Endothelial cell of umbilical vein (primary cell): ENCODE measurements around the gene PAPOLA. TPM values are rescaled to one million over a fixed set of nuclear protein-coding genes. Genes with fewer than 3 reads are reported as not detected.

Source experiments
- BruUV-seq: library from RNA; stranded (reverse); fragments of 400-500 nt; replicated peaks from 2 replicates; lab custom pipeline; 2021; lab: Mats Ljungman, UMichigan
- CTCF ChIA-PET: fragments of 300-600, 350-600 bp; sonication (Branson Sonifier 250); formaldehyde crosslinking; loops from one replicate; lab custom pipeline; 2021; ENCODE audit warnings: antibody characterized with exemption, inconsistent platforms; lab: Charles Lee
- POLR2A ChIA-PET: fragments of 300-600, 350-600 bp; sonication (Branson Sonifier 250); formaldehyde crosslinking; loops from one replicate; lab custom pipeline; 2021; ENCODE audit warnings: antibody characterized with exemption, inconsistent platforms; lab: Charles Lee
- DNase-seq: peaks from one replicate; pipeline ENCODE4 v3.0.0-alpha.2; 2011; ENCODE audit warnings: low read depth, low spot score
- FAIRE-seq: peaks from 2 replicates; lab custom pipeline; 2011; peaks lifted over from hg19 to GRCh38; lab: Jason Lieb, UNC
- H2AFZ ChIP-seq: 2 replicates; pipeline ENCODE4 v1.6.0; 2012; ENCODE audit warnings: low read depth, low read length, control low read depth, inconsistent platforms
- H3K27ac ChIP-seq: 2 replicates; pipeline ENCODE4 v1.5.1; 2011; ENCODE audit warnings: low read depth, mild to moderate bottlenecking, control low read depth, low read length, moderate library complexity; ENCODE audit not compliant: insufficient read depth
- H3K27me3 ChIP-seq, 2 experiments: 2 replicates each; pipeline versions ENCODE4 v1.6.0 to v1.6.1; 2011; ENCODE audit warnings: low read length in 2 of 2, mixed read lengths in 1 of 2; ENCODE audit not compliant: control insufficient read depth in 2 of 2, insufficient read depth in 2 of 2
- H3K36me3 ChIP-seq, 2 experiments: 2 replicates in 1 of 2; 3 replicates in 1 of 2; pipeline ENCODE4 v1.5.1; 2011; ENCODE audit warnings: low read length in 2 of 2, mild to moderate bottlenecking in 1 of 2, moderate library complexity in 1 of 2; ENCODE audit not compliant: control insufficient read depth in 2 of 2, insufficient read depth in 2 of 2; ENCODE audit errors: extremely low read depth in 1 of 2
- H3K4me1 ChIP-seq: 3 replicates; pipeline ENCODE4 v1.5.1; 2011; ENCODE audit warnings: mild to moderate bottlenecking, low read length; ENCODE audit not compliant: control insufficient read depth, insufficient read depth; ENCODE audit errors: extremely low read depth
- H3K4me2 ChIP-seq: 2 replicates; pipeline ENCODE4 v1.6.1; 2011; ENCODE audit warnings: low read length, control low read depth, mixed read lengths; ENCODE audit not compliant: insufficient read depth
- H3K4me3 ChIP-seq, 3 experiments: fragments of 200-600 bp in 1 of 3; sonication (generic), shearing (Covaris generic) in 1 of 3; replicated peaks in 1 of 3; 2 replicates each; pipeline ENCODE4 v1.5.1; 2011 to 2016; ENCODE audit warnings: control low read depth in 3 of 3, low read length in 3 of 3, mild to moderate bottlenecking in 2 of 3, inconsistent platforms in 1 of 3, low read depth in 1 of 3, moderate library complexity in 1 of 3; ENCODE audit not compliant: insufficient read depth in 1 of 3
- H3K79me2 ChIP-seq: 2 replicates; pipeline ENCODE4 v1.6.0; 2012; ENCODE audit warnings: low read length, inconsistent platforms; ENCODE audit not compliant: control insufficient read depth, insufficient read depth
- H3K9ac ChIP-seq: replicated peaks from 2 replicates; pipeline ENCODE3; 2011; ENCODE audit warnings: low read length, control low read depth; ENCODE audit not compliant: insufficient read depth; ENCODE audit errors: extremely low read depth
- H3K9me1 ChIP-seq: replicated peaks from 3 replicates; pipeline ENCODE4 v1.6.0; 2011; ENCODE audit warnings: mild to moderate bottlenecking, low read length; ENCODE audit not compliant: control insufficient read depth, insufficient read depth; ENCODE audit errors: extremely low read depth
- H3K9me3 ChIP-seq: replicated peaks from 2 replicates; pipeline ENCODE4 v1.5.1; 2012; ENCODE audit warnings: low read length, inconsistent platforms; ENCODE audit not compliant: control insufficient read depth, insufficient read depth
- H4K20me1 ChIP-seq: replicated peaks from 2 replicates; pipeline ENCODE3; 2011; ENCODE audit warnings: mild to moderate bottlenecking, low read length; ENCODE audit not compliant: control insufficient read depth, insufficient read depth; ENCODE audit errors: extremely low read depth
- EZH2 ChIP-seq: IDR thresholded peaks from 2 replicates; pipeline ENCODE4 v1.6.1; 2012; ENCODE audit warnings: borderline replicate concordance, low read depth, mild to moderate bottlenecking, moderate library complexity, low read length, inconsistent platforms; ENCODE audit not compliant: severe bottlenecking
- FOS ChIP-seq: IDR thresholded peaks from 2 replicates; pipeline ENCODE4 v1.6.1; 2011; ENCODE audit warnings: mild to moderate bottlenecking, low read length, moderate library complexity, borderline replicate concordance; ENCODE audit not compliant: insufficient read depth
- GATA2 ChIP-seq: IDR thresholded peaks from 2 replicates; pipeline ENCODE4 v1.7.0; 2011; ENCODE audit warnings: low read depth, mild to moderate bottlenecking, moderate library complexity, mixed read lengths, low read length; ENCODE audit not compliant: insufficient read length, insufficient read depth
- JUN ChIP-seq: IDR thresholded peaks from 2 replicates; pipeline ENCODE4 v1.6.1; 2011; ENCODE audit warnings: borderline replicate concordance, low read depth; ENCODE audit not compliant: insufficient read length, insufficient read depth
- MYC ChIP-seq: IDR thresholded peaks from one replicate; pipeline ENCODE4 v1.6.1; 2011; ENCODE audit warnings: mild to moderate bottlenecking, low read depth, low read length
- POLR2A ChIP-seq: IDR thresholded peaks from 2 replicates; pipeline ENCODE4 v1.6.1; 2012; ENCODE audit warnings: low read depth, mild to moderate bottlenecking, control low read depth, low read length
- POLR2AphosphoS5 ChIP-seq: IDR thresholded peaks from 2 replicates; pipeline ENCODE4 v1.6.1; 2012; ENCODE audit warnings: low read depth, mild to moderate bottlenecking, control low read depth, low read length, moderate library complexity; ENCODE audit not compliant: insufficient read depth
- dilution Hi-C: fragments of 300-500 bp; cut with MboI; formaldehyde crosslinking; loops from one replicate; pipeline ENCODE4 v1.15.0; 2019; ENCODE audit warnings: low sequenced_read_pairs; ENCODE audit not compliant: extremely low pct_ligation_motif_present
- intact Hi-C: fragments of 100-400 bp; cut with micrococcal nuclease; formaldehyde crosslinking; loops from one replicate; pipeline ENCODE4 v1.10.0; 2022
- polyA plus RNA-seq, 4 experiments: library from polyadenylated mRNA; depleted of rRNA in 3 of 4; stranded (reverse) in 3 of 4; unstranded in 1 of 4; fragments of >200 nt; gene quantifications; 2 replicates each; pipeline versions ENCODE4 v1.2.1 to v1.2.3, GENCODE V29; 2011 to 2012; ENCODE audit warnings: missing spikeins in 1 of 4
- total RNA-seq: library from RNA; stranded (reverse); gene quantifications from 2 replicates; pipeline ENCODE4 v1.2.3, GENCODE V29; 2021
- TF ChIP-seq, protein P1 (sequence below), 2 donors: IDR thresholded peaks; 1 replicate in 1 of 2; 2 replicates in 1 of 2; pipeline ENCODE4 v1.5.1; 2011; ENCODE audit warnings: low read length in 2 of 2, mild to moderate bottlenecking in 2 of 2, moderate library complexity in 2 of 2, control low read depth in 1 of 2, inconsistent platforms in 1 of 2, low read depth in 1 of 2; ENCODE audit not compliant: insufficient read depth in 1 of 2; ENCODE audit errors: extremely low read depth in 1 of 2
- TF ChIP-seq, protein P2 (sequence below): IDR thresholded peaks from 2 replicates; pipeline ENCODE4 v1.6.1; 2011; ENCODE audit not compliant: insufficient read depth, insufficient read length

The PAPOLA gene
- total and polyA plus RNA-seq, 2 donors (not counting 3 experiments of a cell fraction or from before 2014, with no cell fraction given): 75.4 to 184 TPM

DNA sequence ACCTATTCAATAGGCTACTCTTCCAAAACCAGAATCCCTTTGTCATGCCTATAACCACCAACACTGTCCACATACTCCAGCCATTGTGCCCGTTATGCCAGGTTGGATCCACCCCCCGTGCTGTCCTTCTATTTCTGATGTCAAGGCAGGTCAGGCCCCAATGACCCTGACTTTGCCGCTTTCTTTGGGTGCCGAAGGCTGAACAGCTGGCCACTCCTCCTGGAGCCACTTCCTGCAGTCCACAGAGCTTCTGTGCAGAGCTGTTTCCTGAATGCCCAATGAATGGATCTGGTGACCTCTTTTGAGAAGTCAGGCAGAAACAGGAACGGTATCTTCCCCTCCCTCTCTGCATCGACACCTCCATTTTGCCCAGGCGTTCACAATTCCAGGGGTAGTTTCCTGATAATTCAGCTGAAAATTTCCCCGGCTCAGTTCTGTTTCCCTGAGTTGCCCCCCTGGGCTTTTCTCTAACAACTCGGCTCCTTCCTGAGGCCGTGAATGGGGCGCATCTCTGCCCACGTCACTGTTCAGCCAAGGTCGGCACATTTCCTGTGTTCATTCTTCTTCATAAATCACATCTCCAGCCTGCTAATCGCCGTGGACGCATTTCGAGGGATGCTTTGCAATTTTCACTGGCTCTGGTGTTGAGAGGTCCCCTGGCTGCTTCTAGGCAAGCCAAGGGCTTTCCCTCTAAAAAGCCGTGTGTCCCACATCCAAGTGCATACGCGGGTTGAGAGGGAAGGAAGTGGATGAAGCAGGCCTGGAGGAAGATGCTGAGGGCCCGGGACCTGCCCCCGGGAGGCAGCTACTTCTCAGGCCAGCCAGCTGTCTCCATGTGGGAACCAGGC is 86.5 kb downstream of the PAPOLA start:
- TF ChIP-seq, protein P1, sequence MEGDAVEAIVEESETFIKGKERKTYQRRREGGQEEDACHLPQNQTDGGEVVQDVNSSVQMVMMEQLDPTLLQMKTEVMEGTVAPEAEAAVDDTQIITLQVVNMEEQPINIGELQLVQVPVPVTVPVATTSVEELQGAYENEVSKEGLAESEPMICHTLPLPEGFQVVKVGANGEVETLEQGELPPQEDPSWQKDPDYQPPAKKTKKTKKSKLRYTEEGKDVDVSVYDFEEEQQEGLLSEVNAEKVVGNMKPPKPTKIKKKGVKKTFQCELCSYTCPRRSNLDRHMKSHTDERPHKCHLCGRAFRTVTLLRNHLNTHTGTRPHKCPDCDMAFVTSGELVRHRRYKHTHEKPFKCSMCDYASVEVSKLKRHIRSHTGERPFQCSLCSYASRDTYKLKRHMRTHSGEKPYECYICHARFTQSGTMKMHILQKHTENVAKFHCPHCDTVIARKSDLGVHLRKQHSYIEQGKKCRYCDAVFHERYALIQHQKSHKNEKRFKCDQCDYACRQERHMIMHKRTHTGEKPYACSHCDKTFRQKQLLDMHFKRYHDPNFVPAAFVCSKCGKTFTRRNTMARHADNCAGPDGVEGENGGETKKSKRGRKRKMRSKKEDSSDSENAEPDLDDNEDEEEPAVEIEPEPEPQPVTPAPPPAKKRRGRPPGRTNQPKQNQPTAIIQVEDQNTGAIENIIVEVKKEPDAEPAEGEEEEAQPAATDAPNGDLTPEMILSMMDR (IDR thresholded peaks at IDR 0.05; ENCODE audit: extremely low read depth in 1 of 2, insufficient read depth in 1 of 2, low read depth in 1 of 2, low read length in 2 of 2): no peak
- TF ChIP-seq JUN (no peak), FOS (no peak), EZH2 (no peak), MYC (no peak), GATA2 (no peak), POLR2A (no peak), POLR2AphosphoS5 (no peak)
- TF ChIP-seq, protein P2, sequence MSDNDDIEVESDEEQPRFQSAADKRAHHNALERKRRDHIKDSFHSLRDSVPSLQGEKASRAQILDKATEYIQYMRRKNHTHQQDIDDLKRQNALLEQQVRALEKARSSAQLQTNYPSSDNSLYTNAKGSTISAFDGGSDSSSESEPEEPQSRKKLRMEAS: no peak
- Histone ChIP-seq H3K36me3 (no peaks in the 10 kb centered on the region), H3K9me1 (no peaks in the 10 kb centered on the region), H4K20me1 (no peaks in the 10 kb centered on the region), H3K9me3 (no peaks in the 10 kb centered on the region), H3K9ac (no peak overlapping the region), H3K27me3 (peaks cover 0 to 4% of the 10 kb centered on the region in 2 experiments), H2AFZ (no peak overlapping the region), H3K27ac (no peak overlapping the region), H3K4me1 (no peaks in the 10 kb centered on the region), H3K4me3 (no peak overlapping the region), H3K4me2 (no peak overlapping the region), H3K79me2 (no peaks in the 10 kb centered on the region)
- FAIRE-seq (no peak), DNase-seq (no peak)
- ChIA-PET CTCF (interaction anchor here (0.5 to 2.2 kb wide), 3 partner anchors 10 to 264 kb away, joined by 3 to 8 read pairs (median 4); no protein-coding TSS in a partner anchor), POLR2A (no interaction called here)
- intact Hi-C loops: no loop called here
- BruUV-seq: no TSS peak
- dilution Hi-C loops: no loop called here
